Cardiac muscle cell (in vitro differentiated cells and primary cell): ENCODE measurements around the gene PKDCC. TPM values are rescaled to one million over a fixed set of nuclear protein-coding genes. Genes with fewer than 3 reads are reported as not detected.
"Not testable (repeated sequence)": the region's sequence is repeated elsewhere in the genome, so short reads cannot be mapped to it uniquely, and the experiment has no call there.

Source experiments
- DNase-seq, 2 donors: peaks; one replicate each; pipeline versions ENCODE4 v3.0.0 to v3.0.0-alpha.2; 2010 to 2017; ENCODE audit warnings: low read depth in 1 of 2, low spot score in 1 of 2
- H3K27ac ChIP-seq: fragments of 200-600 bp; sonication (generic); 2 replicates; pipeline ENCODE4 v1.5.1; 2016
- H3K27me3 ChIP-seq: fragments of 200-600 bp; sonication (generic); 2 replicates; pipeline ENCODE4 v1.6.0; 2016; ENCODE audit warnings: control low read depth
- H3K36me3 ChIP-seq: fragments of 200-600 bp; sonication (generic); 2 replicates; pipeline ENCODE4 v1.5.1; 2016; ENCODE audit warnings: control low read depth
- H3K4me1 ChIP-seq: fragments of 200-600 bp; sonication (generic); 2 replicates; pipeline ENCODE4 v1.8.1; 2017; ENCODE audit warnings: low read depth, mild to moderate bottlenecking, mixed run types
- H3K4me3 ChIP-seq: fragments of 200-600 bp; sonication (generic); 2 replicates; pipeline ENCODE4 v1.5.1; 2016; ENCODE audit warnings: mild to moderate bottlenecking
- H3K9me3 ChIP-seq: fragments of 200-600 bp; sonication (generic); 2 replicates; pipeline ENCODE4 v1.5.1; 2017; ENCODE audit warnings: low read depth, mild to moderate bottlenecking, control low read depth
- polyA plus RNA-seq: library from polyadenylated mRNA; unstranded; fragments of >200 nt; fragmentation: Nextera tagmentation; extraction: Ambion mirVana; gene quantifications from 2 replicates; pipeline ENCODE4 v1.2.1, GENCODE V29; 2016
- total RNA-seq: library from RNA; depleted of rRNA; stranded (reverse); fragments of >200 nt; gene quantifications from 2 replicates; pipeline ENCODE4 v1.2.3, GENCODE V29; 2016
- TF ChIP-seq, protein P1 (sequence below): IDR thresholded peaks from 2 replicates; pipeline ENCODE4 v1.5.1; 2012; ENCODE audit warnings: low read depth, mild to moderate bottlenecking, low read length

Gene PKDCC
- total and polyA plus RNA-seq, 2 experiments from 2014 or later: 157 to 228 TPM

DNA sequence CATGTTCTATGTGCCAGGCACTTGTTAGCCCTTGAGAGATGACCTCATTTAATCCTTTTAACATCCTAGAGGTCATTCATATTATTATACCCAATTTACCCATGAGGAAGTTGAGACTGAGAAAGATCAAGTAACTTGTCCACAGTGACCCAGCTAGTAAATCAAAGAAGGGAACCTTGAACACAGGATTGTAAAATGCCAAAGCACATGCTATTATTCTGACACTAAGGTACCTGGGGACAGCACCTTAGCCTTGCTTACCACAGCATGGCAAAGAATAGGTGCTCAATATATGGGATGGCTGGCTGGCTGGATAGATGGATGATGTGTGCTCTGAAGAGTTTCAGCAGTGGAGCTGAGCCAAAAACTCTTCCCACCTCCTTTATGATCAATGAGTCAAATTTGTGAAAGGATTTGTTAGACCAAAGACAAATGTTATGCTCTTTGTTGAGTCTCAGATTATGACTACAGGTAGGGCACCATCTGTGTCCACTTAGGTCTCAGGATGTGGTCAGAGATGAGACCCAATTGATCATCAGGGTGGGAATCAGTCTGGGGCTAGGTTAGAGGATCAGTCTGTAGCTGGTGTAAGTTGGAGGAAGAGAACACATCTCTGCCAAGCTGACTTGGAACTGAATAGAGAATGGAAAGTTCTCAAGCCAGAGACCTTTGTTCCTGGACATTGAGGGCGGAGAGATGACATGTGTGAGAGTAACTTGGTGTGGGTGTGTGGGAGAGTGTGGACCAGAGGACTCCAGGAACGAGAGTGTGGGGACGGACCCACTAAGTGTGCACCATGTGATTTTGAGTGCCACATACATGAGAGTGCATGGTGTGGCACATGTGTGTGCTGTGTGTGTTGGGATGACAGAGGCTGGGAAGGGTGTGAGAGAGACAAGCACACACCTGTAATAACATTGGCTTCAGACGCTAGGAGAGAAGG is 16.3 kb upstream of the PKDCC start:
- Histone ChIP-seq H3K27ac (no peak overlapping the region), H3K27me3 (no peaks in the 10 kb centered on the region), H3K9me3 (no peaks in the 10 kb centered on the region), H3K4me1 (peaks cover 24% of the 10 kb centered on the region), H3K36me3 (no peaks in the 10 kb centered on the region), H3K4me3 (no peak overlapping the region)
- TF ChIP-seq, protein P1, sequence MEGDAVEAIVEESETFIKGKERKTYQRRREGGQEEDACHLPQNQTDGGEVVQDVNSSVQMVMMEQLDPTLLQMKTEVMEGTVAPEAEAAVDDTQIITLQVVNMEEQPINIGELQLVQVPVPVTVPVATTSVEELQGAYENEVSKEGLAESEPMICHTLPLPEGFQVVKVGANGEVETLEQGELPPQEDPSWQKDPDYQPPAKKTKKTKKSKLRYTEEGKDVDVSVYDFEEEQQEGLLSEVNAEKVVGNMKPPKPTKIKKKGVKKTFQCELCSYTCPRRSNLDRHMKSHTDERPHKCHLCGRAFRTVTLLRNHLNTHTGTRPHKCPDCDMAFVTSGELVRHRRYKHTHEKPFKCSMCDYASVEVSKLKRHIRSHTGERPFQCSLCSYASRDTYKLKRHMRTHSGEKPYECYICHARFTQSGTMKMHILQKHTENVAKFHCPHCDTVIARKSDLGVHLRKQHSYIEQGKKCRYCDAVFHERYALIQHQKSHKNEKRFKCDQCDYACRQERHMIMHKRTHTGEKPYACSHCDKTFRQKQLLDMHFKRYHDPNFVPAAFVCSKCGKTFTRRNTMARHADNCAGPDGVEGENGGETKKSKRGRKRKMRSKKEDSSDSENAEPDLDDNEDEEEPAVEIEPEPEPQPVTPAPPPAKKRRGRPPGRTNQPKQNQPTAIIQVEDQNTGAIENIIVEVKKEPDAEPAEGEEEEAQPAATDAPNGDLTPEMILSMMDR: no peak
- no peak for DNase-seq

DNA sequence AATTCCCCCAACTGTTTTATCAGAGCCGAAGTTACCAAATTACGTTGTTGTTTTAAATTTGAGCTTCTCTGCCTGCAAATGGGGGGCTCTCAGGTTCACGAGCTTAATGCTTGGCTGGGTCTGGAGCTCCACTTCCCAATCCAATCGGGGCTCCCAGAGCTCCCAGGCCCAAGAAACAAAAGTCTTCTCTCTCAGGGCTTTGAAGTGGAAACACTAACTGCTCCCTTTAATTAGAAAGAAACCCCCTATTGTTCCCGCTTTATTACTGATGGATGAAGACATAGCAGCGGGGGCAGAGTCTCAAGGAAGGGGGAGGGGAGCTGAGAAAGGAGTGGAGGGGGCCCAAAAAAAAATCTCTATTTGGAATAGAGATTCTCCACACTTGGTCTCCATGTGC is 15.6 kb upstream of the PKDCC start:
- H3K9me3 ChIP-seq: no peaks in the 10 kb centered on the region
- H3K36me3 ChIP-seq: no peaks in the 10 kb centered on the region
- no peaks in the 10 kb centered on the region for H3K27me3 ChIP-seq
- H3K27ac ChIP-seq: no peak overlapping the region
- H3K4me1 ChIP-seq: peaks cover 24% of the 10 kb centered on the region
- no peak for DNase-seq
- H3K4me3 ChIP-seq: no peak overlapping the region
- TF ChIP-seq, protein P1: no peak

DNA sequence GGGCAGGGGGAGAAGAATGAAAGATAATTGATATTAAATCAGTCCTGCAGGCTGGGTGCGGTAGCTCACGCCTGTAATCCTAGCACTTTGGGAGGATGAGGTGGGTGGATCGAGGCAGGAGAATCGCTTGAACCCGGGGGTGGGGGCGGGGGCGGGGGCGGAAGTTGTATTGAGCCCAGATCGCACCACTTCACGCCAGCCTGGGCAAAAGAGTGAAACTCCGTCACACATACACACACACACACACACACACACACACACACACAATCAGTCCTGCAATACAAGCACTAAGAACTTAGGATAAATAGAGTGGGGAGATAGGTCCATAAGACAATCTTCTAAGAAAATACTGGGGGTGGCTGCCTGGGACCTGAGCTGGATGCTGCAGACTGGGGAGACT is 15.1 kb upstream of the PKDCC start:
- TF ChIP-seq, protein P1: no peak
- Histone ChIP-seq H3K27me3 (no peaks in the 10 kb centered on the region), H3K4me3 (no peak overlapping the region), H3K27ac (no peak overlapping the region), H3K4me1 (peaks cover 24% of the 10 kb centered on the region), H3K9me3 (no peaks in the 10 kb centered on the region), H3K36me3 (no peaks in the 10 kb centered on the region)
- no peak for DNase-seq

DNA sequence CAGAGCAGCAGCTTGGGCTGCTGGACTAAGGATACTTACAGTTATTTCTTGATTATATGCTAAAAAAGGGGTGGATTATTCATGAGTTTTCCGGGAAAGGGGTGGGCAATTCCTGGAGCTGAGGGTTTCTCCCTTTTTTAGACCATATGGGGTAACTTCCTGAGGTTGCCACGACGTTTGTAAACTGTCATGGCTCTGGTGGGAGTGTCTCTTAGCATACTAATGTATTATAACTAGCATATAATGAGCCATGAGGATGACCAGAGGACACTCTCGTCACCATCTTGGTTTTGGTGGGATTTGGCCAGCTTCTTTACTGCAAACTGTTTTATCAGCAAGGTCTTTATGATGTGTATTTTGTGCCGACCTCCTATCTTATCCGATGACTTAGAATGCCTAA is 13.7 kb upstream of the PKDCC start:
- DNase-seq, H3K9me3 ChIP-seq, H3K4me3 ChIP-seq, H3K27me3 ChIP-seq, H3K36me3 ChIP-seq, H3K27ac ChIP-seq: not testable (repeated sequence)
- H3K4me1 ChIP-seq: peaks cover 15% of the 10 kb centered on the region

DNA sequence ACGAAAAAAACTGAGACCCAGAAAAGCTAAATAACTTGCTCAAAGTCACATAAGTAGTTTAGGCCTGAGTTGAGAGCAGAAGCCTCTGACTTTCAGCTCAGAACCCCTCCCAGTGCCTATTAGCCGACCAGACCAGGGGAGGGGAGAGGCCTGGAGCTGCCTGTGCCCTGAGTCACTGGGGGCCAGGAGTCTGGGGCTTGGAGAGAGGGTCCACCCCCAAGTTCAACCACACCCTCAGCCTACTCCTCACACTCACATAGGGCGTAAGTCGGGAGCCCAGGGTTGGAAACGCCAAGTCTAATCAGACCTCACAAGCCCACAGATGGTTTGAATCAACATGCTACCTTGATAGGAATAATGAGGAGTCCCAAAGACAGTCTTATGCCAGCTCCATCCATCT is 12.6 kb upstream of the PKDCC start:
- H3K4me3 ChIP-seq: no peak overlapping the region
- no peaks in the 10 kb centered on the region for H3K36me3 ChIP-seq
- TF ChIP-seq, protein P1: no peak
- H3K4me1 ChIP-seq: peaks cover 4% of the 10 kb centered on the region
- H3K27me3 ChIP-seq: no peaks in the 10 kb centered on the region
- H3K27ac ChIP-seq: no peak overlapping the region
- H3K9me3 ChIP-seq: no peaks in the 10 kb centered on the region
- DNase-seq: no peak

DNA sequence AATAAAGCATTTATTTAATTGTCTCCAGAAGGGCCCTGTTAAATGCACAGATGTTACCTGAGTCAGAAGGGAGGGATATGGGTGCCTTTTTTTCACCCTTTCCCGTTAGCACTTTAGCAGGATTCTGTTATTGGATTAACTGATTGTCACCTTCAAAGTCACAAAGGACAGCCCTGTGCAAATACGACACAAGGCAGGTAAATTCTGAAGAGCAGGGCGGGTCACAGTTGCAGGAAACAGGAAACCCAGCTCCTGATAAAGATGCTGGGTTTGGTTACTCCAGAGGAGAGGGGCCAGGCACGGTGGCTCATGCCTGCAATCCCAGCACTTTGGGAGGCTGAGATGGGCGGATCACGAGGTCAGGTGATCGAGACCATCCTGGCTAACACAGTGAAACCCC is 11.4 kb upstream of the PKDCC start:
- Histone ChIP-seq H3K36me3 (no peaks in the 10 kb centered on the region), H3K27me3 (no peaks in the 10 kb centered on the region), H3K27ac (no peak overlapping the region), H3K9me3 (no peaks in the 10 kb centered on the region), H3K4me3 (no peak overlapping the region), H3K4me1 (peaks cover 11% of the 10 kb centered on the region)
- TF ChIP-seq, protein P1: no peak
- no peak for DNase-seq
